NOMO-1 treated with DMSO at 0.1 percent for 48 hours (cell line): ENCODE data around the gene DCLK1.
"Not testable (repeated sequence)": the region's sequence is repeated elsewhere in the genome, so short reads cannot be mapped to it uniquely, and the experiment has no call there.

Source experiments
- DNase-seq: peaks from one replicate; lab custom pipeline; 2025; ENCODE audit not compliant: unreplicated experiment; lab: John Stamatoyannopoulos, UW

DCLK1 gene

DNA sequence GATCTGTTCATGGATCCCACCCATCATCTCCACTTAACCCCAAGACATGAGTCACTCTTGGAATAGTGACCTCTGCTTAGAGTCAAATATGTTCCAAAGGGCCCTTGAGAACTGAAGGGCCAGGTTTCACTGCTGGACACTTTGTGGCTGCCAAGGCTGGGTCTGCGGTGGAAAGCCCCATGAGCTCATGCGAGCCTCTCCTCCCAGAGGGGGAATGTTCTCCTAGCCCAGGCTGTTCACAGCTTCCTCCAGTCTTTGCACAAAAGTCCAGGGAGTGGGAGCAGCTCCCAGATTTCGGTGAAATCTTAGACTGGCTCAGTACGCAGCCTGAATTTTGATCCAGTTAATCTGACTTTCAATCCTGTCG lies 732 bp upstream of the DCLK1 start:
- no peak for DNase-seq

DNA sequence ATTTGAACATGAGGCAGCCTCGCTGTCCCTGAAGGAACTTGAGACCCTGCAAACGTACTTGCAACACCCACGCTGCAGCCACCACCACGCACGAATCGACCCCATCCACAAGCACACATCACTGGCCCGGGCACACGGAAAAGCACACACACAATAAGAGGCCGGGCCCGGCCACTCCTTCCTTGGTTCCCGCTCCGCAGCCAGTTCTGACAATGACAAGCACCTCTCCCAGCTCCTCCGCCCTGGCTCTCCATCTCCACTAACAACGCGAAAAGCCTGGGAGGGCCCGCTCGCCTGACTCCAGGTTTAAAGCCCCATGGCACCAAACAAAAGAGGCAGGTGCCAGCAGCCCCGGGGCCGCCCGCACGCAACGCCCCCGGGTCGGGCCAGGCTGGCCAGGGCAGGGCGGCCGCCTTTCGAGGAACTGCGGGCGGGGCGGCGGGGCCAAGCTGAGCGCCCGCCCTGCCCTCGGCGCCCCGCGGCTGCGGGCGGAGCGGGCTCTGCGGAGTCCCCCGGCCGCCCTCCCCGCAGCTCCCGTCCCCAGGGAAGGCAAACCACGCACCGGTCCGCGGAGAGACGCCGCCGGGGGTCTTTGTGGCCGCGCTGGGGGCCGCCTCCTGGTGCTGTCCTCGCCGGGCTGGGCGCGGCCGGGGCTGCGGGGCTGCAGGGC lies 495 bp downstream of the DCLK1 start:
- DNase-seq = no peak

DNA sequence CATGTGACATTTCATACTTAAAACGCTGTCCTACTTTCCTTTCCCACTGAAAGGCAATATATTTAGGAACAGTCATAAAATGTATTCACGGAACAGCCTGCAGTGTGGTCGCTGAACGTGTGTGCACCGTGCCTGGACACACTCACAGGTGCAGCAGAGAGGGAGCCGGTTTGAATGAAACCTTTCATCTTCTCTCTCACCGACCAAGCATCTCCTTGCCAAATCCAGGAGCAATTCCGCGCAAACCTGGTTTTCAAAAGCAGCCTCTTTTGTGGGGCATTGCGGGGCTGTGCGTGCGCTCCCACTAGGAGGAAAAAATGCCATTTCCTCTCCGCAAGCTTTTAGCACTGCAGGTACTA lies 1.0 kb downstream of the DCLK1 start:
- no peak for DNase-seq

DNA sequence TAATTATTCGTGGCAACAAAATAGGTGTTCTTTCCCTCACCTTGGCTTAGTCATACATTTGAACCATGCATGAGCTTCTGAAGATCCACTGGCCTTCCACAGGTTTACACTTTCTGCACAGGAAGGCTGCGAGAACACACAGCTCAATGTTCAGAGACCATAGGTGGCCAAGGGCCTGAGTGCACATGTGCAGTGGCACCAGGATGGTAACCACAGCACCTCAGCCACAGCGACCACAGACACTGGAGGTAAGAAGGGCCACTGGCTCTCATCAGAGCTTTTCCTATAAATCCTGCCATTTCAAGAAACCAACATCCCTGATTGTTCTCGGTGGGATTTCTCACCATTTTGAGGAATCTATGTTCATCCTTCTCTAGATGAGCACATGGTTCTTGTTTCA lies 1.6 kb downstream of the DCLK1 start:
- no peak for DNase-seq

DNA sequence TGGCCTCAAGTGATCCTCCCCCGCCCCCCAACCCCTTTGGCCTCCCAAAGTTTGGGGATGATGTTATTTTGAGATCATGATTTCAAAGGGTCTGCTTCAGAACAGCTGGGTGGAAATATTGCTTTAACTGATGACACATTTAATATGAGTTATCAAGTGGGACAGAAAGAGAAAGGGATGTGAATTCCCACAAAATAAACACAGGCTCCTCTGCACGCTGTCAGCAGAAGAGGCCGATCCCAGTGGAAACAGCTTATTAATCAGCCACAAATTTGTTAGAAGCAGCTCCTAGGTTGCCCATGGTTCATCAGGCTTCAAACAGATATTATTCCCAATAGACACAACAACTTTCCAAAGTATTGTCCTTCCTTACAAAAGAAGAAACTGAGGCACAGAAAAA lies 4.7 kb downstream of the DCLK1 start:
- DNase-seq = no peak

DNA sequence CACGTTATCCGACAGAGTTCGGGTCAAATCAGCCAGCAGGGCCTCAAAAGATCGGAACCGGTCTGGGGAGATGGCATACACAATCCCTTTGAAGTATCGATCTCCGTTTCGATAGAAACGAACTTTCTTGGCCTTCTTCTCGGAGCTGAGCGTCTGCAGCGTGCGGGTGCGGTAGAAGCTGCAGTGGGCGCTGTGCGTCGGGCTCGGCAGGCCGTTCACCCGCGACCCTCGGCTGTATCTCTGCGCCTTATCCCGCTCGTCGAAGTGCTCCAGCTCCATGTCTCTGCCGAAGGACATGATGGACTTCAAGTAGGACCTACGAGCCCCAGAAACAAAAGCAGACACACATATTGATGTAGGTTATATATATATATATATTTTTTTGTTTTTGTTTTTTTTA lies 5.3 kb downstream of the DCLK1 start:
- no peak for DNase-seq

DNA sequence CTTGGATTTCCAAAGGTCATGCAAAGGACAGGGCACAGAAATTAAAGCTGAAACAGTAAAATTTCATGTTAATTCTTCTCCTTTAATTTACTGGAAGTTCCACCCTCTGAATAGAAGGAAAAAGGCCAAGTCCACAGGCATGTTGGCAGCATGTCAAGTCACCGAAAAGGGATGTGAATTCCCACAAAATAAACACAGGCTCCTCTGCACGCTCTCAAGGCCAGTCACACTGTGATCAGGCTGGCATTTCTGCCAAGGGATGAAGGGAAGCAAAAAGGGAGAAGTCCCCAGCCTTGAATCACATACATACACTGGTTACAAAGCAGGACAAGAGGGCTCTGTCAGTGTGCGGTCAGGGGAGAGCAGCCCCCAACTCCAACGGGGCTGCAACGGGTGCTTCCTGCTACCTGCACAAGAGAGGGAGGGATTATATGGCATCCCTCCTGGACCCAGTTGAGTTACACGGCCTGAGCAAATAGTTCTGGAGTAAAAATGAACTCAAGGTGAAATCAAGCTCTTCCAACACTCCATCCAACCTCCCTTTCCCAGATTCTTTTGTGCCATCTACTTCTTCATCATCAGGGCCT lies 6.9 kb downstream of the DCLK1 start:
- DNase-seq = no peak

DNA sequence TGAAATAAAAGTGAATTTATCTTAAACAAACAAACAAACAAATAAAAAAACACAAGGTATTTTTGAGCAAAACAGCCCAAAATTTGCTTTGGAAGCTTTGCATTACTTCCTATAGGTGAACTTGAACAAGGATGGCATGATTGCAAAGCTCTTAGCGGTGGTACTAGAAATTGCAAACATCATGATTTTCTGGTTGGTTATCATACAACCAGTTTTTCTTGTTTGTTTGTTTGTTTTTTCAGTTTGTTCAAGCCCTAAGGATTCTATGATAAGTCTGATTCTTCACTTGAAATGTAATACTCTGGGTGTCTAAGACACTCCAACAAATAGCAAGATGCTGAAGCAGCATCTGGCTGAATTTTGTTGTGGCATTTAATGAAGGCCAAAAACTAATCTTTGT lies 15.9 kb downstream of the DCLK1 start:
- no peak for DNase-seq

DNA sequence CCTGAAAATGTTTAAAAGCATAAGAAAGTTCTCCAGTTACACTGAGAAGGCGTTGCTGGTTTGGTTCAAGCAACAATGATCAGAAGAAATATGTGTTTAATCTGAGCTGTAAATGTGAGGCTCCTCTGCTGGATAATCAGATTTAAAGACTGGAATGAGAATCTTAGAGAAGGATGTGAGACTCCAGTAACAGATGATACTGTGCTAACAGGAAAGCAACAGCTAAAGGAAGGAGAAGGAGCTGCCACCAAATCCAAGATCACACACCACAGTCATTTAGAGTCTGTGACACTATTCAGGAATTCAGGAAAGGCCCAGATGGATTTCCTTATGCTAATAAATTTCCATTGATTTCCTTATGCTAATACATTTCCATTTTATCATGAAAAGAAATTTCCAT lies 16.9 kb downstream of the DCLK1 start:
- DNase-seq = no peak

DNA sequence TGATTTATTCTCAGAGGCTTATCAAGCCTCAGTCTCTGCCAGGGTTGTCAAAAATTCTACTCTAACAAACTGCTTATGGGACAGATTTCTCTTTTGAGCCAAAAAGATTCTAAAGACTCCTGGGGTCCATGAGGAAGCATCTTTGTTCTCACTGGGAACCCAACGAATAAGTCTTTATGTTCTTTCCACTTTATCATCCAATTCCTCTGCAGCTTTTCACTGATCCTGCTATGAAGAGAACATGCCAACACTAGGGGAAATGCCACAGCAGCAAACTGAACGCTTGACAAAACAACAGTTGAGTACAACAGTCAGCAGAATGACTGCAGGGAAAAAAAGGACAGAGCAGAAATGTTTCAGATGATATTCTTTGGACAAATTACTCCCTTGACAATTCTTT lies 22.2 kb downstream of the DCLK1 start:
- DNase-seq = no peak

DNA sequence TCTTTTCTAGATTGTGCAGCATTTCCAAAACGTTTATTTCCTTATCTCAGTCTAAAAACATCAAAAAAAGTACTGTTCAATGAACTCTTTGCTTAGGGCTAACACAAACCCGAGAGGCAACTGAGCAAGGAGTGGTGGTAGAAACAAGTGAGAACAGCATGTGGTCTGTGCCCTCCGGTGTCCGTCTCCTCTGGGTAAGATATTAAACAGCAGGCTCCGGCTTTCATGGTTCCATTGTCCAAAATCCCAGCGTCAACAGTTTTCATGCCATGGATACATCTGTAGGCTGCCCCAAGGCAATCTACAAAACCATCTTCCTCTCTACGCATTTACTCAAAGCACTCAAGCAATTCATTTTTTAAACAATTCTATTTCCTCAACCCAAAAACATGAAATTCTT lies 22.8 kb downstream of the DCLK1 start:
- DNase-seq = no peak

DNA sequence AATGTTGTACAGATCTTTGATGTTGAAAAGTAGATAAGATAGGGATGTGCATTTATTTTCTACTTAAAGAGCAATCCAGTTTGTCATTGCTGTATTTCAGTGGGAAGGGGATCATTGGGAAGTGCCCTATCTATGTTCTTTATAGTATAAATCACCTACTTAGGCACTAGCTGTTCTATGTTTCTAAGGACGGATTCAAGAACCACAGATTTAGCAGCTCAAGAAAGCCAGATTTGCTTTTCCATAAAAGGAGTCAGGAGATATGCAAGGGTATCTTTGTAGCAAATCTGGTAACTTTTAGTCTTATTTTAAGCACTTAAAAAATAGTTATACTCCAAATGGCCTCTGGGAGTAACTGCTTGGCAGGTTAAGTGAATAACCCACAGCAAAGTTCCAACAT lies 23.7 kb downstream of the DCLK1 start:
- DNase-seq = no peak

DNA sequence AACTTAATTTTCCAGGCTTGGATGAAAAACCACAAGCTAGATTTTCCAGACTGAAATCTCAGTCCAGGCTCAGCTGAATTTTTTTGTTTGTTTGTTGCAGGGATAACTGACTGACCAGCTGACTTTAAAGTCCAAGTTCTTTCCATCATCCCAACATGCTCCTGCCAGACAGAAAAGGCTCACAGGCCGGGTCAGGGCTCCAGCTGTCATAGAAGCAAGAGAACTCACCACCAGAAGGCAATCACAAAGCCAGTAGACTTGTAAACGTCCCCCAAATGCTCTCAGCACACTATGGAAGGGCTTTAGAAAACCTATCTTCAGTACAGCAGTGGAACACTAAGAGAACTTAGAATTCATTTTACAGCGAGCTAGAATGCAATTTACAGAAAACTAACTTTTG lies 25.5 kb downstream of the DCLK1 start:
- DNase-seq = no peak

DNA sequence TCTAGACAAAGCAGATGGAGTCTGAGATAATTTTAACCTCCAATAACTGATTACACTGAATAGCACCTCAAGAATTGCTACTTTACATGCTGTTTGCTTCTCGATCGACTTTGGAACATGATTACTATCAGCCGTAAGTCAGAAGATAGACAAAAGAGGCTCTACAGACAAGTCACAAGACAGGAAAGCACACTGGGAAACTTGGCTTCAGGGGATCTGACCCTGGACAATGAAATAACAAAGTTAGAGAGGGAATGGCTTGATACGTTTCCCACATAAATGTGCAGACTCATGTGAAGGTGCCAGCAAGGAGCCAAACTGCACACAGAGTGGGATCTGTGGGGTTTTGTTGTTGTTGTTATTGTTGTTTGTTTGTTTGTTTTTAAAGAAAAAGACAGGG lies 28.5 kb downstream of the DCLK1 start:
- no peak for DNase-seq

DNA sequence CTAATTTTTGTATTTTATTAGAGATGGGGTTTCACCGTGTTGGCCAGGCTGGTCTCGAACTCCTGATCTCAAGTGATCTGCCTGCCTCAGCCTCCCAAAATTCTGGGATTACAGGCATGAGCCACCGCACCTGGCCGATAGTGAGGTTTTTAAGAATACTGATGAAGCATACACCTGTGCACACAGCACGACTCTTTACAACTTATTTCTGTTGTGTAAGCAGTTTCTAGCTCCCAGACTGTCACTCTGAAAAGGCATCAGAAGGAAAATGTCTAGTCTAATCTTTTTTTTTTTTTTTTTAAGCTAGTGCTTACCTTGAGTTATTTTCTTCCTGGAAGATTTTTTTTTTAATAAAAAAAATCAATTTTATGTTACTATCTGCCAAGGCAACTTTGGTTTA lies 29.3 kb downstream of the DCLK1 start:
- DNase-seq = not testable (repeated sequence)

DNA sequence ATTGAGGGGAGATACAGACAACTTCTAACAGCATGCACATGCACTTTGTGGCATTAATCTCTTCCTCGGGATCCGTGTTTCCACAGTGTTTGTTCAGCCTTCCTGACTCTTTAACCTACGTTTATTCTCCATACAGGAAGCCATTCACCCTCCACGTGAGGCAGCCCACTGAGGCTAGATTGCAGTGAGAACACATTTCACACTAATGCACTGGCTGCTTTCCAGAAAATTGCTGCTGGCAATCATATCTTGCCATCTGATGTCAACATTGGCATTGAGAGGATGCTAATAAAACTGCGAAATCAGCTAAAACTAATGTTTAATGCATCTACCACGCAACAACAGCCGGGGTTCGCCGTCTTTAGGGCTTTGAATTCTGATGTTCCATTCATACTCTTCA lies 30.0 kb downstream of the DCLK1 start:
- no peak for DNase-seq

DNA sequence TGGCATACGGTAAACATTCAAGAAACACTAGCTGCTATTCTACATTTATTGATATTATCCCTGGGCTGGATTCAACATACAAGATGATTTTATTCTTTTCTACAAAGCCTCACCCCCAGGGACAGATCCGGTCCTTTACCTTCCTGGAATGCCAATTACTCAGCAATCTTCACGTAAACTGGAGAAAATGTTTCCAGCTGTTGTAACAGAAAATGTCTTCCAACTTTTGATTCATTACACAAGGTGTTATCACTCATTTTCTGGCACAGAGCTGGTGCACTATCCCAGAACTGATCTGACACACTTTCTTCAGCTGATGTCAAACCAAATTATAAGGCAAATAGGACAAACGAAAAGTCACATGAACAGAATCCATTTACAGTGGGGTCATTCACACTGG lies 33.1 kb downstream of the DCLK1 start:
- no peak for DNase-seq

DNA sequence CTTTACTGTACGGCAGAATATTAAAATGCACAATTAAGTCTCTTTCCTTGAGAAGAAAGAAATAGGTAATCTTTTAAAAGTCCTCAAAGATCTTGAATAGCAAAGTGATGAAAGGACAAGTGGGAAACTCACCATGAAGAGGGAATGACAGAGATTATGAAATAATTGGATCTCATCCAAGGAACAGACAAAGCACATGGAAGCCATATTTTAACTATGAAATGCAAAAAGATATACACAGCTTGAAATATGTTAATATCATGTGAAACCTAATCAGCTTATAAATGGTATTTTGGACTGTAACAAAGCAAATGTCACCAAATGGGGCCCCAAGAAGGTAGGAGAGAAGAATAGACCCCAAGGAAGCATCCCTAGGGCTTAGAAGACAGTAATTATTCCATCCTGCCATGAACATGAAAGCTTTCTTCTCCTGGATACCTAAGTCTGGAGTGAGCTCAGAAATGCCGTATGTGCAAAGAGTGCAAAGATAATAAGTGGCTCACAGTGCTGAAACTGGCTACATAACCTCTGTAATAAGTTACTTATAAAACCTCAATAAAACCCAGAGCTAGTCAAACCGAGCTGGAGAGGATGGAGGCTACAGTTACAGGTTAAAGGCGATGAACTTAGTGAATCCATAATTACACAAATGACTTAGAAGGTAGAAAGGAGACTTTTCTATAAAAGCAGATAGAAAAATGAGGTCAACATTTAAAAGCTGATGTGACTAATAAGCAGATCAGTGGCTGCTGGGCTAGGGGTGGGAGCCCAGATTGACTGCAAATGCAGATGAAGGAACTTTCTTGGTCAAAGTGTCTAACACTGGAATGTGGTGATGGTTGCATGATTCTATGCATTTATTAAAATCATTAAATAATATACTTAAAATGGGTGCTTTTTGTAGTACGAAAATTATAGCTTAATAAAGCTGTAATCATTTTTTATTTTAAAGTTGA lies 34.4 kb downstream of the DCLK1 start:
- no peak for DNase-seq

DNA sequence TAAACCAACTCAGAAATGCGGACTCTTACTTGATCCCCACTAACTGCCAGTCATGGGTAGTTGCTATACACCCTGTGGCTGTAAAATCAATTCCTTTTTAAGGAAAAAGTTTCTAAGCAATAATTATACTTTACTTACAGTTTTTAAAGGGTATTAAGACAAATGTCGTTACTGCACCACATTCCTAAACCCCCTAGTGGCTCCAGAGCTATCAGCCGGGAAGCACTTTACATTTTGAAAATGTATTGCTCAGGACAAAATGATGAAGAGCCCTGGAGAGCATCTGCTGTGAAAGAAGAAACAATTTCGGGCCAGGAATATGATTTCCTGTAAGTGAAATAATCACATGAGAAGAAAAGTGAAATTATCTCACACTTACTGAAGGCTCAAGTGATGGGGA lies 36.7 kb downstream of the DCLK1 start:
- no peak for DNase-seq

DNA sequence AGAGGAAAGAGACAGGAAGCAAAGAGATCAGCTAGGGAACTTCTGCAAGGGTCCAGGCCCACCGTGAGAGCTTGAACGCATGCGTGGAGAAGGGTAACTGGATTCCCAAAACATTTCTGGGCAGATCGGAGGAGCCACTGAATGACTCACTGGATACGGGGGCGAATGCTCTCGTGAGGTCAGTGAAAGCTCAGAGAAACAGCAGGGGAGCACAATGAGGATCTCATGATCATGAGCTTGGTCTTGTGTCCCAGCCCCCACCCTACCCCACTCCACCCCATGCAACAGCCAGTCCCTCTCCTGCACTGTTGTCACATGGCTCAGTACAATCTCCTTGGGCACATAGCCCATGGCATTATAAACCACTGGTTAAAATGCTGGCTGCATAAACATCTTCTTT lies 40.6 kb downstream of the DCLK1 start:
- DNase-seq = no peak

DNA sequence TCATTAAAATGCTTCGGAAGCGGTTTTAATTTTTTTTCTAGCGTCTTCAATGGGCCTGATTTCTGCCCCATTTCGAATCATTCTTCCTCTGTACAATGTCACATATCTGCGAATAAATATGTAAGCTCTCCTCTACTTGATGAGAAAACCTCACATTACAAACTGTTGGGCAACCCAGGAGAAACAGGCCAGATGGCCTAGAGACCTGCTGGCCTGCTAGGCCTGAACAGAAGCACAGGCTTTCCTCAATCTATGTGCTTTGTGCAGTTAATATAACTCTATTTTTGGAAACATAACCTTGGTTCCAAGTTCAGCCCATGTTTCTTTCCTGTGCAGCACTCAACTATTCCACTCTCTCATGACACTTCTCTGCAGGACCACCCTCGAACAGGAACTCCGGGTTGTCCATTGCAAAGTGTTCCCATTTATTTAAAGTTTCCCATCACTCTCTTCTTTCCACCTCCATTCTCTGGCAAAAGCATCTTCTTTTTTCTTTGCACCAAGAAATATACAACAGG lies 42.0 kb downstream of the DCLK1 start:
- DNase-seq = no peak

DNA sequence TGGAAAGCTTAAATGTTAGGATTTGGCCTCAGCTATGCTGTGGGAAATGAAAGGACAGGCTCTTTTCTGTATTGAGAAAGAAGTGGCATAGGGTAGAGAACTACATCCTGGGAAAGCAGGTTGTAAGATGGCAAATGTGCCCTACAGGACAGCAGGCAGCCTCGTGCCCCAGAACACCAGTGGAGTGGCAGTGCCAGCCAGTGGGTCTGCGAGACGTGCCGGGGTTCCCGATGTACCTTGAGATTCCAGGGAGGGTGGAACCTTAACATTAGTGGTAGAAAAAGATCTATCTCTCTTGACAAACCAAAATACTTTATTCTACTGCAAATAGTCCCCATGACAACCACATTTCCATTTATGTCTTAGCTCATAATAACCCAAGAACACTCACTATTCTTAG lies 42.7 kb downstream of the DCLK1 start:
- DNase-seq = no peak
